Measurements from ENCODE around the gene KCNK2.
A peak's percentile ranks its signal among the peaks of the same experiment; 100 is the strongest.

Gene KCNK2

DNA sequence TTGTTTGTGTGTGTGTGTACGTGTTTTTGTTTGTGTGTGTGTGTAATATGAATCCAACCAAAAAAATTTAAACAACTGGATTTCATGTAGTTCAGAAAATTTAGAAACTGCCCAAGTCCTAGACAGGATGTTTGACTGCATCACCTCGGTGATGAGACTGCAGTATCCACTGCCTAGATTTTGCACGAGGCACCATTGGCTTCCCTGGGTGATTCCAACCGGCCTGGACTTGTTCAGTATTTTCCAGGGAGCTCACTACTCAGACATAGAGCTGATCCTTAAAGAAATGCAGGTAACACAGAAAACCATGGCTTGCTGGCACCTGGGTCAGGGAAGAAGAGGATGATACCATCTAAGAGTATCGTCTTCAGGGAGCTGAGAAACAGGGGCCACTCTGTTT, 18.2 kb upstream of the KCNK2 start:
- Histone ChIP-seq H3K4me1 (ENCODE audit: control insufficient read depth, insufficient read depth, low read length) (no peaks in the 10 kb centered on the region), H3K9ac (ENCODE audit: low read depth, low read length) (no peak overlapping the region), H3K36me3 (ENCODE audit: insufficient read depth, low read length) (no peaks in the 10 kb centered on the region), H3K4me3 (ENCODE audit: low read length) (no peak overlapping the region), H3K4me2 (ENCODE audit: low read length) (no peak overlapping the region), H3K27me3 (ENCODE audit: control insufficient read depth, insufficient read depth, low read length) (no peaks in the 10 kb centered on the region), H3K9me3 (replicated peaks; ENCODE audit: low read length) (no peaks in the 10 kb centered on the region)

DNA sequence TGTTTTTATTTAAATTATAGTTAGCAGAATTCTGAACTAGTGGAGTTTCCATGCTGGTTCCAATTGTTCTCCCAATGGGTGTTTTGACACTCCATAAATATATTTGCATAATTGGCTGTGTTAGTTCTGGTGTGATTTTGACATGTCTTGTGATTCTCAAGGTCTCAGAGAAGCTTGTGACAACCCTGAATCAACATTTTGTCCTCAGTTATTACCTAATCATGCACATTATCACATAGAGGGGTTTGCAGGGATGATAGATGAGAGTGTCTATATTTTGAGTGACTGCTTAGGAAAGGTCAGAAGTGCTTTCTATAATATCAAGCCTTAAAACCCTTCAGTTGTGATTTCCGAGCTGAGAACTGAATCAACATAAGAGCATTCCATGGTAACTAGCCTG, 11.5 kb upstream of the KCNK2 start:
- H3K4me2 ChIP-seq (ENCODE audit: low read length), result no peak overlapping the region

DNA sequence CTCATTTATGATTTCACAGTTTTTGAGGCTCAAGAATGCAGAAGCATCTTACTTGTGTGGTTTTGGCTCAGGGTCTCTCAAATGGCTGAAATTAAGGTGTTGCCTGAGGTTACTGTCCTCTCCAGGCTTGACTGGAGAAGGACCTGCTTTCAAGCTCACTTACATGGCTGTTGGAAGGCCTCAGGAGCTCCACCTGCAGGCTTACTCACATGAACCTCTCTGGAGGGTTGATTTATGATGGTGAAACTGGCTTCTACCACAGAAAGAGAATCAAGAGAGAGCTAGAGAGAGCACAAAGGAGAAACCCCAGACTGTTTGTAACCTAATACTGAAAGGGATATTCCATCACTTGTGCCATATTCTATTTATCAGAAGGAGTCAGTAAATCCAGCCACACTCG, 6.2 kb upstream of the KCNK2 start:
- Histone ChIP-seq H3K27me3 (ENCODE audit: control insufficient read depth, insufficient read depth, low read length) (no peaks in the 10 kb centered on the region), H3K9ac (ENCODE audit: low read depth, low read length) (no peak overlapping the region), H3K4me2 (ENCODE audit: low read length) (no peak overlapping the region), H3K9me3 (replicated peaks; ENCODE audit: low read length) (no peaks in the 10 kb centered on the region), H3K4me1 (ENCODE audit: control insufficient read depth, insufficient read depth, low read length) (no peaks in the 10 kb centered on the region), H3K36me3 (ENCODE audit: insufficient read depth, low read length) (no peaks in the 10 kb centered on the region), H3K4me3 (ENCODE audit: low read length) (no peak overlapping the region)

More for the DNA sequence above, 11.5 kb upstream of the KCNK2 start:
- H3K36me3 ChIP-seq (ENCODE audit: insufficient read depth, low read length), result no peaks in the 10 kb centered on the region
- no peaks in the 10 kb centered on the region for H3K27me3 ChIP-seq (ENCODE audit: control insufficient read depth, insufficient read depth, low read length)
- no peak overlapping the region for H3K9ac ChIP-seq (ENCODE audit: low read depth, low read length)
- H3K4me1 ChIP-seq (ENCODE audit: control insufficient read depth, insufficient read depth, low read length), result no peaks in the 10 kb centered on the region
- no peak overlapping the region for H3K4me3 ChIP-seq (ENCODE audit: low read length)
- no peaks in the 10 kb centered on the region for H3K9me3 ChIP-seq (replicated peaks; ENCODE audit: low read length)

DNA sequence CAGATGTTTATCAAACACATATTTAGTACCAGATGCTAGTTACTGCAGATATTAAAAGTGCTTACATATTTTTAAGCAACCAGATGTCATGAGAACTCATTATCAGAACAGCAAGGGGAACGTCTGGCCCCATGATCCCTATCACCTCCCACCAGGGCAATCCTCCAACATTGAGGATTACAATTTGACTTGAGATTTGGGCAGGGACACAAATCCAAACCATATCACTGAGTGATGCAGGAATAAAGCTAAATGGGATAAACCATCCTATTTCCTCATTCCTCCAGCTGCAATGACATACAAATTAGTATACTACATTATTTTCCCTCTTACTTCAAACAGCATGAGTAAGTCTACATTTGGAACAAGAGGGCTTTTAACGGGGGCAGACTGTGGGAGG, 3.1 kb upstream of the KCNK2 start:
- no peaks in the 10 kb centered on the region for H3K27me3 ChIP-seq (ENCODE audit: control insufficient read depth, insufficient read depth, low read length)

DNA sequence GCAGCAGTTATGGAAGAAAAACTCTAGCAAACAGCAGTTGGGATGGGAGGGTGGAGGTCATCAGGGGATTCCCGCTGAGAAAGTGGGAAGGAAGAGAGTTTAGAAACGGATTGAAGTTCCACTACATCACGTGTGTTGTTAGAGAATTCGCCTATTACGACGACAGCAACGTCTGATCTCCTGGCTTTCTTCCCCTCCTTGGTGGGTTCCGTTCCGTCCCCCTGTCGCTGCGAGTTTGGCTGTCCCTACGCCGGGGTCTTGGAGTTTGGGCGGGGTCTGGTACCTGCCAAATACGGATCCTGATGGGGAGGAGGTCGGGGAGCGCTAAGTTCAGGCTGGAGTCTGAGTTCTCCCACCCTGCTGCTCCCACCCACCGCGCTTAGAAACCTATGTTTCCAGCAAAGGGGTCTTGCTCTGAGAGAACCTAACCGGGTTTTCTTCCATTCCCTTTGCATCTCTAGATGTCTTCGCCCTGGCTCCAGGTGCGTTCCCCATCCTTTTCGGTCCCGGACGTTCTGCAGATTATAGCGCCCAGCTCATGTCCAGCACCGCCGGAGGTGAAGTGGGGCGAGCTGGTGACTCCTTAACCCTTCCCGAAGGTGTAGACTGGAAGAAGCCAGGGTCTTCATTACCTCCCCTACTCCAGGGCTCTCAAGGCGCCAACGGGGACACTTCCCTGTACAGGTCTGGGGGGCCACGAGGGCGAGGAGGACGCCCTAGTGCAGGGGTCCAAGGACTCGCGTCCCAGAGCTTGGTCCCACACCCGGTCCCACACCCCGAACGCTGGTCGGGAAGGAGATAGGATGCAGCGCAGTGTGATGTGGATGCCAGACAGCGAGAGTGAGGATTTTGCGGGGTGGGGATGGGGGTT, 641 bp upstream of the KCNK2 start:
- Histone ChIP-seq H3K4me1 (ENCODE audit: control insufficient read depth, insufficient read depth, low read length) (peaks cover 6% of the 10 kb centered on the region), H3K36me3 (ENCODE audit: insufficient read depth, low read length) (peaks cover 2% of the 10 kb centered on the region), H3K9ac (ENCODE audit: low read depth, low read length) (peak overlapping the region; percentile 67), H3K4me2 (ENCODE audit: low read length) (peak overlapping the region; percentile 93), H3K9me3 (replicated peaks; ENCODE audit: low read length) (no peaks in the 10 kb centered on the region), H3K27me3 (ENCODE audit: control insufficient read depth, insufficient read depth, low read length) (no peaks in the 10 kb centered on the region), H3K4me3 (ENCODE audit: low read length) (peak overlapping the region; percentile 72)

More for the DNA sequence above, 3.1 kb upstream of the KCNK2 start:
- Histone ChIP-seq H3K4me3 (ENCODE audit: low read length) (no peak overlapping the region), H3K36me3 (ENCODE audit: insufficient read depth, low read length) (no peaks in the 10 kb centered on the region), H3K4me1 (ENCODE audit: control insufficient read depth, insufficient read depth, low read length) (peaks cover 6% of the 10 kb centered on the region), H3K9ac (ENCODE audit: low read depth, low read length) (no peak overlapping the region), H3K9me3 (replicated peaks; ENCODE audit: low read length) (no peaks in the 10 kb centered on the region), H3K4me2 (ENCODE audit: low read length) (no peak overlapping the region)

DNA sequence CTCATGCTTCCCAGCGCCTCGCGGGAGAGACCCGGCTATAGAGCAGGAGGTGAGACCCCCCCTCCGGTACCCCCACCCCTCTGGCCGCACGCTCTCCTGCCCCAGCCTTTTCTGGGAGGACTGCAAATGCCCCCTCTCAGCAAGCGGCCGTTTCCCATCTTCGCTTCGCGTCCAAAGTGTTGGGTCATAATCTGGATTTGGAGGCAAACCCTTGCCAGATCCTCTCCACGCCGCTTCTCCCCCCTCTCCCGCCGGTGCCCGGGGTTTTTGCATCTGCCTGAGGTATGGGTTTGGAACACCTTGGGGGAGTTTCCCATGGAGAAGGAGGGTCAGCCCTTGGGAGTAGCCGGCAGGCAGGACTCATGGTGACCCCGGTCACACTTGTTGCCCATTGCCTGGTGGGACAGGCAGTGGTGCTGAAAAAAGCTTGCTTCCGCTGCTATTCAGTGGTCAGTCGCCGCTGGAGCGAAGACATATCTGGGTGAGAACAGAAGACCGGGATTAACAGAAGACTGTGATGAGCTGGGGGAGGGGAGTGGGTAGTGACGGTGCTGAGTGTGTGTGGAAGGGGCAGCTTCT, 935 bp downstream of the KCNK2 start:
- Histone ChIP-seq H3K9ac (ENCODE audit: low read depth, low read length) (peak overlapping the region; percentile 60), H3K4me2 (ENCODE audit: low read length) (peak overlapping the region; percentile 90), H3K36me3 (ENCODE audit: insufficient read depth, low read length) (peaks cover 3% of the 10 kb centered on the region), H3K27me3 (ENCODE audit: control insufficient read depth, insufficient read depth, low read length) (no peaks in the 10 kb centered on the region), H3K4me3 (ENCODE audit: low read length) (peak overlapping the region; percentile 72), H3K4me1 (ENCODE audit: control insufficient read depth, insufficient read depth, low read length) (peaks cover 13% of the 10 kb centered on the region), H3K9me3 (replicated peaks; ENCODE audit: low read length) (no peaks in the 10 kb centered on the region)

GRCh38 chr1:215084621-215085020, 2.1 kb downstream of the KCNK2 start:
- no peak overlapping the region for H3K4me3 ChIP-seq (ENCODE audit: low read length)
- H3K4me1 ChIP-seq (ENCODE audit: control insufficient read depth, insufficient read depth, low read length), result peaks cover 13% of the 10 kb centered on the region
- peaks cover 3% of the 10 kb centered on the region for H3K36me3 ChIP-seq (ENCODE audit: insufficient read depth, low read length)
- H3K27me3 ChIP-seq (ENCODE audit: control insufficient read depth, insufficient read depth, low read length), result no peaks in the 10 kb centered on the region
- peak overlapping the region; percentile 38 for H3K4me2 ChIP-seq (ENCODE audit: low read length)
- H3K9ac ChIP-seq (ENCODE audit: low read depth, low read length), result no peak overlapping the region
- H3K9me3 ChIP-seq (replicated peaks; ENCODE audit: low read length), result no peaks in the 10 kb centered on the region

DNA sequence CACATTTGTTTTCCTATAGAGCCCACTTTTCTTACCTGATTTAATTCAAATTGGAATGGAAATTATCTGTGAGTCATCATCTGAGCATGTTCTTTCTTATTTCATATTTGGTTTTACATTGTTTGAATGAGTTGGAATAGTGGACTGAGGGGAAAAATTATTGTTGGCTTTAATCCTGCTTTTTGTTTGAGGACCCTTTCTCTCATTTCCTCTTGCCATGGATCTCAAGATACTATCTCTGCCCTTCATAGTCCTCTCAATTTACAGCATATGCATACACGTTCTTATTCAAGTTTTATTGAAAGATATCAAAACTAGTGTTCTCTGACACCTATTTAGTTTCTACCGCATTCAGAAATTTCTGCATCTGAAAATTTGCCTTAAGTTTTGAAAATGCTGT, 5.1 kb downstream of the KCNK2 start:
- Histone ChIP-seq H3K4me3 (ENCODE audit: low read length) (no peak overlapping the region), H3K9me3 (replicated peaks; ENCODE audit: low read length) (no peaks in the 10 kb centered on the region), H3K36me3 (ENCODE audit: insufficient read depth, low read length) (peaks cover 3% of the 10 kb centered on the region), H3K27me3 (ENCODE audit: control insufficient read depth, insufficient read depth, low read length) (no peaks in the 10 kb centered on the region), H3K4me1 (ENCODE audit: control insufficient read depth, insufficient read depth, low read length) (peaks cover 7% of the 10 kb centered on the region), H3K9ac (ENCODE audit: low read depth, low read length) (no peak overlapping the region), H3K4me2 (ENCODE audit: low read length) (no peak overlapping the region)

DNA sequence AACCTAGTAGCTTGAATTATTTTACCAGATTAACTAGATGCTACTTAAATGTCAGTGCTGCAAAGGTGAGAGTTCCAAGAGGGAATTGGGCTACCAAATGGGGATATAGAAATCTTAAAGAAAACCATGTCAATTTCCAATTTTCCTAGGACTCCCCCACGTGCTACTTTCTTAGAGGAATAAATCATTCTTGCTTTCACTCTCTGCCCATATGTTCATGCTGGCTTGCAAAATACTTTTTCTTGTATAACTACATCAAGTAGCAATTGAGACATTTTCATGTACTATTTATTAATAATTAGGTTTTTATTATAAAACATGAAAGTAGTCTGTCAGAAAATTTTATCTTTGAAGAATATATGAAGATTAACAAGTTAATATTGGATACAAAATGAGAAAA, 11.8 kb downstream of the KCNK2 start:
- Histone ChIP-seq H3K4me3 (ENCODE audit: low read length) (no peak overlapping the region), H3K9me3 (replicated peaks; ENCODE audit: low read length) (no peaks in the 10 kb centered on the region), H3K27me3 (ENCODE audit: control insufficient read depth, insufficient read depth, low read length) (no peaks in the 10 kb centered on the region), H3K4me2 (ENCODE audit: low read length) (no peak overlapping the region), H3K9ac (ENCODE audit: low read depth, low read length) (no peak overlapping the region), H3K4me1 (ENCODE audit: control insufficient read depth, insufficient read depth, low read length) (no peaks in the 10 kb centered on the region), H3K36me3 (ENCODE audit: insufficient read depth, low read length) (no peaks in the 10 kb centered on the region)

DNA sequence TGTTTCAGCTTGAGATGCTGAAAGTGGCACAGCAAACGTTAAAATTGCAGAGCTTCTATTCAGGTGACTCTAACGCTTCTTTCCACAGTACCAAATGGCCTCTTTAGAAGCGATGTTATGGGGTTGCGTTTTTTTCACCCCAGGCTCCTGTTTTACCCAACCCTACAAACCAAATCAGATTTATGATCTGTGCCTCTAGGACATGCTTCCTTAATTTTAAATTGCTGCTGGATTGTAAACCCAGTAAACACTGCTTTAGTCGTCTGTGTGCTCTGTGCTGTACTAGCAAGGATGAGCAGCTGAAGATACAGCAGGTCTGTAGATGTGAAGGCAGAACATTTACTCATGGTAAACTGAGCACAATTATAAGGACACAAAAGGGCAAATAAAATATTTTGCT, 13.0 kb downstream of the KCNK2 start:
- no peaks in the 10 kb centered on the region for H3K9me3 ChIP-seq (replicated peaks; ENCODE audit: low read length)
- no peaks in the 10 kb centered on the region for H3K36me3 ChIP-seq (ENCODE audit: insufficient read depth, low read length)
- no peak overlapping the region for H3K9ac ChIP-seq (ENCODE audit: low read depth, low read length)
- no peaks in the 10 kb centered on the region for H3K27me3 ChIP-seq (ENCODE audit: control insufficient read depth, insufficient read depth, low read length)
- H3K4me3 ChIP-seq (ENCODE audit: low read length), result no peak overlapping the region
- H3K4me1 ChIP-seq (ENCODE audit: control insufficient read depth, insufficient read depth, low read length), result no peaks in the 10 kb centered on the region
- no peak overlapping the region for H3K4me2 ChIP-seq (ENCODE audit: low read length)

DNA sequence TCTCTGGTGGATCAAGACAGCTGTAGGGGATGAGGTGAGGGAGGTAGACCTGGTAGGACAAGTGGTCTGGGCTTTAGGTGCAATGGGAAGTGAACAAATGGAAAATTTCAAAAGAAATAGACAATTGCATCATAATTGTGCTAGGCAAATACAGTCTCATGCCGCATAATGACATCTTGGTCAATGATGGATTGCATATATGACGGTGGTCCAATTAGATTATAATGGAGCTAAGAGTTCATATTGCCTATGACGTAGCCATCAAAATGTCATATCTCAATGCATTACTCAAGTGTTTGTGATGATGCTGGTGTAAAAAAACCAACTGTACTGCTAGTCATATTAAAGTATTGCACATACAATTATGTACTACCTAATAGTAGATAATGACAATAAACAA, 19.0 kb downstream of the KCNK2 start:
- Histone ChIP-seq H3K27me3 (ENCODE audit: control insufficient read depth, insufficient read depth, low read length) (no peaks in the 10 kb centered on the region), H3K9ac (ENCODE audit: low read depth, low read length) (no peak overlapping the region), H3K4me3 (ENCODE audit: low read length) (no peak overlapping the region), H3K4me1 (ENCODE audit: control insufficient read depth, insufficient read depth, low read length) (no peaks in the 10 kb centered on the region), H3K9me3 (replicated peaks; ENCODE audit: low read length) (no peaks in the 10 kb centered on the region), H3K4me2 (ENCODE audit: low read length) (no peak overlapping the region), H3K36me3 (ENCODE audit: insufficient read depth, low read length) (no peaks in the 10 kb centered on the region)

DNA sequence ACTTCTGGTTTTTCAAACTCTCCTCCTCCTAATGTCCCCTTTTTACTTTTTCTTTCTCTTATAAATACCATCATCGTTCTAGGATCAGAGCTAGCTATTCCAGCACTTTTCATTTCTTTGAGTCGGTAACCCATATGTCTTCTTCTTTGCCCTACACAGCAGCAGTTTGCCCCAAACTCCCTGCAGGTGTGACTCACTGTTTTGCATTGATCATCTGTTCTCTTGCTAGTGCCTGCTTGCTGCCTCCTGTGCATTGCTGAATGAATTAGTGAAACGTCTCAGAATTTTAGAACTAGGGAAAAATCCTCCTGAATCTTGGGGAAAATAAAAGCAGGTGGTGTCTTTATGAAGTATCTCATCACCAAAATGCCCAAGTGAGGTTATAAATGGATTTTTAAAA, 21.7 kb downstream of the KCNK2 start:
- H3K9ac ChIP-seq (ENCODE audit: low read depth, low read length), result no peak overlapping the region
- H3K4me3 ChIP-seq (ENCODE audit: low read length), result no peak overlapping the region
- H3K36me3 ChIP-seq (ENCODE audit: insufficient read depth, low read length), result no peaks in the 10 kb centered on the region
- H3K9me3 ChIP-seq (replicated peaks; ENCODE audit: low read length), result no peaks in the 10 kb centered on the region
- no peaks in the 10 kb centered on the region for H3K27me3 ChIP-seq (ENCODE audit: control insufficient read depth, insufficient read depth, low read length)
- no peak overlapping the region for H3K4me2 ChIP-seq (ENCODE audit: low read length)
- H3K4me1 ChIP-seq (ENCODE audit: control insufficient read depth, insufficient read depth, low read length), result no peaks in the 10 kb centered on the region

Measured in skeletal muscle satellite cell (primary cell).